Panc1 (cell line): ENCODE measurements around the gene FOXK1. TPM values are rescaled to one million over a fixed set of nuclear protein-coding genes. Genes with fewer than 3 reads are reported as not detected.
A peak's percentile ranks its signal among the peaks of the same experiment; 100 is the strongest.

Source experiments
- ATAC-seq: fragments of 200-7000 bp; cut with Tn5 transposase; 2 replicates; pipeline ENCODE4 v1.9.1; 2020; ENCODE audit warnings: mild to moderate bottlenecking, moderate library complexity
- BruUV-seq: library from RNA; stranded (reverse); fragments of 400-500 nt; replicated peaks from 2 replicates; lab custom pipeline; 2021; lab: Mats Ljungman, UMichigan
- CTCF ChIA-PET: fragments of 300-600 bp; sonication (Branson Sonifier 250); formaldehyde crosslinking; loops from one replicate; lab custom pipeline; 2022; ENCODE audit warnings: antibody characterized with exemption; lab: Charles Lee
- POLR2A ChIA-PET: fragments of 300-600 bp; sonication (Branson Sonifier 250); formaldehyde crosslinking; loops from one replicate; lab custom pipeline; 2022; ENCODE audit warnings: antibody characterized with exemption; lab: Charles Lee
- DNase-seq: peaks from one replicate; pipeline ENCODE4 v3.0.0-alpha.2; 2010; ENCODE audit warnings: low read depth, low spot score
- H3K27ac ChIP-seq: 2 replicates; pipeline ENCODE4 v1.5.1; 2011; ENCODE audit warnings: mild to moderate bottlenecking, low read length, inconsistent platforms
- H3K27me3 ChIP-seq: fragments of 200-500 bp; sonication (Bioruptor generic); 2 replicates; pipeline ENCODE4 v1.6.0; 2014; ENCODE audit warnings: low read length, inconsistent platforms; ENCODE audit not compliant: control insufficient read depth, insufficient read depth
- H3K36me3 ChIP-seq: fragments of 200-500 bp; sonication (Bioruptor generic); 2 replicates; pipeline ENCODE4 v1.5.1; 2014; ENCODE audit warnings: inconsistent platforms, mild to moderate bottlenecking, low read length, moderate library complexity; ENCODE audit not compliant: control insufficient read depth, insufficient read depth
- H3K4me1 ChIP-seq: 2 replicates; pipeline ENCODE4 v1.5.1; 2011; ENCODE audit warnings: inconsistent platforms, mild to moderate bottlenecking, low read length, moderate library complexity; ENCODE audit not compliant: control insufficient read depth, insufficient read depth
- H3K4me3 ChIP-seq, 2 experiments: 2 replicates each; pipeline ENCODE4 v1.5.1; 2011 to 2012; ENCODE audit warnings: low read depth in 2 of 2, low read length in 2 of 2, mild to moderate bottlenecking in 2 of 2, inconsistent platforms in 1 of 2, moderate library complexity in 1 of 2
- H3K9me3 ChIP-seq: fragments of 200-500 bp; sonication (Bioruptor generic); 2 replicates; pipeline ENCODE4 v1.5.1; 2014; ENCODE audit warnings: low read depth, mild to moderate bottlenecking, inconsistent platforms, low read length, moderate library complexity; ENCODE audit not compliant: control insufficient read depth, insufficient read depth
- CTCF ChIP-seq: fragments of 450-650 bp; IDR thresholded peaks from 2 replicates; pipeline ENCODE4 v1.5.1; 2017; ENCODE audit warnings: mild to moderate bottlenecking
- POLR2AphosphoS5 ChIP-seq: IDR thresholded peaks from 2 replicates; pipeline ENCODE4 v1.6.1; 2012; ENCODE audit warnings: mild to moderate bottlenecking, low read depth, low read length, moderate library complexity
- REST ChIP-seq, 2 experiments: IDR thresholded peaks; 2 replicates each; pipeline ENCODE4 v1.6.1; 2011 to 2012; ENCODE audit warnings: low read depth in 2 of 2, control low read depth in 1 of 2, low read length in 1 of 2, mild to moderate bottlenecking in 1 of 2, moderate library complexity in 1 of 2; ENCODE audit not compliant: insufficient read depth in 1 of 2
- SIN3A ChIP-seq: IDR thresholded peaks from 2 replicates; pipeline ENCODE4 v1.6.1; 2012; ENCODE audit warnings: low read depth, mild to moderate bottlenecking, low read length, moderate library complexity, borderline replicate concordance; ENCODE audit not compliant: insufficient read depth
- TCF7L2 ChIP-seq: IDR thresholded peaks from 2 replicates; pipeline ENCODE4 v1.6.1; 2011; ENCODE audit warnings: mild to moderate bottlenecking, low read depth, low read length, inconsistent platforms
- in situ Hi-C: cut with HindIII; loops from 2 replicates; pipeline ENCODE4 v1.10.0; 2016; ENCODE audit warnings: low sequenced_read_pairs, low pct_unique_long_range_greater_than_20kb
- intact Hi-C: fragments of 100-400 bp; cut with micrococcal nuclease; formaldehyde crosslinking; loops from one replicate; pipeline ENCODE4 v1.10.0; 2022; ENCODE audit not compliant: unreplicated experiment
- total RNA-seq: library from RNA; stranded (reverse); gene quantifications from one replicate; pipeline ENCODE4 v1.2.1, GENCODE V29; 2021; ENCODE audit not compliant: unreplicated experiment

The FOXK1 gene
- total RNA-seq, 1 experiment from 2014 or later = 72.7 TPM

- no peaks in the 10 kb centered on the region for H3K27me3 ChIP-seq
- CTCF ChIA-PET = interaction anchor here (0.5 to 0.6 kb wide), 2 partner anchors 43 to 416 kb away, joined by 3 read pairs; no protein-coding TSS in a partner anchor
- H3K4me1 ChIP-seq = no peaks in the 10 kb centered on the region
- ATAC-seq (no peak), DNase-seq (no peak)
- in situ Hi-C loops = no loop called here
- H3K4me3 ChIP-seq = no peak overlapping the region
- no peak overlapping the region for H3K27ac ChIP-seq
- TF ChIP-seq TCF7L2 (no peak), REST (IDR thresholded peaks at IDR 0.05; ENCODE audit: insufficient read depth in 1 of 2, low read depth in 2 of 2, low read length in 1 of 2) (no peak), SIN3A (no peak), POLR2AphosphoS5 (no peak), CTCF (no peak)
- no TSS peak for BruUV-seq
- no peaks in the 10 kb centered on the region for H3K9me3 ChIP-seq
- POLR2A ChIA-PET = no interaction called here
- intact Hi-C loops = no loop called here
- H3K36me3 ChIP-seq = no peaks in the 10 kb centered on the region; the same call in 1 of the 2 replicates
Measured at GRCh38 chr7:4790516-4790991, 108.5 kb downstream of the FOXK1 start.

- no peak for DNase-seq
- ATAC-seq = no peak
Measured at GRCh38 chr7:4791101-4791737, 109.1 kb downstream of the FOXK1 start.

More at GRCh38 chr7:4791101-4791737, 109.1 kb downstream of the FOXK1 start:
- intact Hi-C loops (no loop called here), in situ Hi-C loops (no loop called here)
- Histone ChIP-seq H3K36me3 (no peaks in the 10 kb centered on the region; the same call in 1 of the 2 replicates), H3K4me3 (no peak overlapping the region), H3K27me3 (no peaks in the 10 kb centered on the region), H3K4me1 (no peaks in the 10 kb centered on the region), H3K27ac (no peak overlapping the region), H3K9me3 (no peaks in the 10 kb centered on the region)
- TF ChIP-seq REST (IDR thresholded peaks at IDR 0.05; ENCODE audit: insufficient read depth in 1 of 2, low read depth in 2 of 2, low read length in 1 of 2) (no peak), CTCF (no peak), POLR2AphosphoS5 (no peak)
- CTCF ChIA-PET = interaction anchor here (0.5 to 0.6 kb wide), 2 partner anchors 42 to 415 kb away, joined by 3 read pairs; no protein-coding TSS in a partner anchor
- POLR2A ChIA-PET = no interaction called here
- BruUV-seq = TSS peak; percentile 62
